Lower leg skin (tissue), 4 donors: ENCODE results near the gene SIRT1. TPM values are rescaled to one million over a fixed set of nuclear protein-coding genes. Genes with fewer than 3 reads are reported as not detected.

ENCODE experiments used
- DNase-seq, 2 donors: peaks; one replicate each; pipeline ENCODE4 v3.0.0-alpha.2; 2019; ENCODE audit warnings: low spot score in 2 of 2
- H3K4me3 ChIP-seq: fragments of 200-600 bp; sonication (generic); 2 replicates; pipeline ENCODE4 v1.5.1; 2017; ENCODE audit warnings: mild to moderate bottlenecking, low read depth; ENCODE audit not compliant: poor library complexity, severe bottlenecking
- POLR2A ChIP-seq, 2 donors: fragments of 450-650 bp; IDR thresholded peaks; one replicate each; pipeline ENCODE4 v1.6.1; 2016 to 2017; ENCODE audit warnings: antibody characterized with exemption in 2 of 2, mild to moderate bottlenecking in 1 of 2, moderate library complexity in 1 of 2
- WGBS, 2 donors: methylation state at CpG; one replicate each; pipeline ENCODE4 v1.1.5; 2018; 5-methylcytosine and 5-hydroxymethylcytosine counted together
- intact Hi-C: fragments of 100-400 bp; cut with DNase I; formaldehyde crosslinking; loops from one replicate; pipeline ENCODE4 v1.15.0; 2023; ENCODE audit warnings: low total_unique reads
- total RNA-seq, 4 donors: library from RNA; depleted of rRNA; stranded (reverse); fragments of >200 nt; gene quantifications; one replicate each; pipeline ENCODE4 v1.1.0, GENCODE V29; 2016
- TF ChIP-seq, protein P1 (sequence below), 3 donors: fragments of 450-650 bp; IDR thresholded peaks; one replicate each; pipeline ENCODE4 v1.5.1; 2016; ENCODE audit warnings: antibody characterized with exemption in 3 of 3, mild to moderate bottlenecking in 3 of 3, moderate library complexity in 2 of 3

The SIRT1 gene
- total RNA-seq, 4 donors from 2014 or later, result 17.6 to 23.1 (median 19.4) TPM

DNA sequence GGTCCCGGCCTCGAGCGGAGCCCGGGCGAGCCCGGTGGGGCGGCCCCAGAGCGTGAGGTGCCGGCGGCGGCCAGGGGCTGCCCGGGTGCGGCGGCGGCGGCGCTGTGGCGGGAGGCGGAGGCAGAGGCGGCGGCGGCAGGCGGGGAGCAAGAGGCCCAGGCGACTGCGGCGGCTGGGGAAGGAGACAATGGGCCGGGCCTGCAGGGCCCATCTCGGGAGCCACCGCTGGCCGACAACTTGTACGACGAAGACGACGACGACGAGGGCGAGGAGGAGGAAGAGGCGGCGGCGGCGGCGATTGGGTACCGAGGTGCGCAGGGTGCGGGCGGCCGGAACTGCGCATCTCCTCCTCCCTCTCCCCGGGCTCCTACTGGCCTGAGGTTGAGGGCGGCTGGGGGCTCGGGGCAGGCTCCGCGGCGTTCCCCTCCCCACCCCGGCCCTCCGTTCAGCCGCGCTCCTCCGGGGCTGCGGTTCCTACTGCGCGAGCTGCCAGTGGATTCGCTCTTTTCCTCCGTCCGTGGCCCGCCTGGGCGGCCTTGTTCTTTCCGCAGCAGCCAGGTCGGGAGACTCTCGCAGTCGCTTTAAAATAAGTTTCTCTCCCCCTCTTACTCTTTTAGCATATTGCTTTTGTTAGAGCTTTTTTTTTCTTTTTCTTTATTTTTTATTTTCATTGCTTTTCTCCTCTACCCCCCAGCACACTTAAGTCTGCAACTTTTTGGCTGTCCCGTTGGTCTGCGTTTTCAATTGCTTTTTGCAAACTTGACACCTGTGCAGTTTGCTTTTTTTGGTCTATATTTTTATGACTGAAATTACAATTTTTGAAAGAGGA lies 600 bp downstream of the SIRT1 start:
- intact Hi-C loops, result no loop called here
- peak; percentile 79 to 95 for DNase-seq
- 0% methylated on average over 23 to 47 of the region's 73 CpGs for WGBS, 2 donors
- TF ChIP-seq, protein P1, sequence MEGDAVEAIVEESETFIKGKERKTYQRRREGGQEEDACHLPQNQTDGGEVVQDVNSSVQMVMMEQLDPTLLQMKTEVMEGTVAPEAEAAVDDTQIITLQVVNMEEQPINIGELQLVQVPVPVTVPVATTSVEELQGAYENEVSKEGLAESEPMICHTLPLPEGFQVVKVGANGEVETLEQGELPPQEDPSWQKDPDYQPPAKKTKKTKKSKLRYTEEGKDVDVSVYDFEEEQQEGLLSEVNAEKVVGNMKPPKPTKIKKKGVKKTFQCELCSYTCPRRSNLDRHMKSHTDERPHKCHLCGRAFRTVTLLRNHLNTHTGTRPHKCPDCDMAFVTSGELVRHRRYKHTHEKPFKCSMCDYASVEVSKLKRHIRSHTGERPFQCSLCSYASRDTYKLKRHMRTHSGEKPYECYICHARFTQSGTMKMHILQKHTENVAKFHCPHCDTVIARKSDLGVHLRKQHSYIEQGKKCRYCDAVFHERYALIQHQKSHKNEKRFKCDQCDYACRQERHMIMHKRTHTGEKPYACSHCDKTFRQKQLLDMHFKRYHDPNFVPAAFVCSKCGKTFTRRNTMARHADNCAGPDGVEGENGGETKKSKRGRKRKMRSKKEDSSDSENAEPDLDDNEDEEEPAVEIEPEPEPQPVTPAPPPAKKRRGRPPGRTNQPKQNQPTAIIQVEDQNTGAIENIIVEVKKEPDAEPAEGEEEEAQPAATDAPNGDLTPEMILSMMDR (IDR thresholded peaks at IDR 0.05), result no peak
- TF ChIP-seq POLR2A (IDR thresholded peaks at IDR 0.05), result no peak
- H3K4me3 ChIP-seq, result peak overlapping the region; percentile 59

DNA sequence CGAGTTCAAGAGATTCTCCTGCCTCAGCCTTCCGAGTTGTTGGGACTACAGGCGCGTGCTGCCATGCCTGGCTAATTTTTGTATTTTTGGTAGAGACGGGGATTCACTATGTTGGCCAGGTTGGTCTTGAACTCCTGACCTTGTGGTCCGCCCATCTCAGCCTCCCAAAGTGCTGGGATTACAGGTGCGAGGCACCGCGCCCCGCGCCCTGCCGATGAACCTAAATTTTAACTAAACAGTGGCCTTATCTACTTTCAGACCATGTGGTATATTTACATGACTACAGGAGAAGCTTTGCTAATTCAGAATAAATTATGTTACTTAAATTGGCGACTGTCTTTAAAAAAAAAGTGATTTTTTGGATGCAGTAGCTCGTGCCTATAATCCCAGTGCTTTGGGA lies 9.2 kb downstream of the SIRT1 start:
- no peak overlapping the region for H3K4me3 ChIP-seq
- TF ChIP-seq, protein P1 (IDR thresholded peaks at IDR 0.05), result no peak
- no peak for TF ChIP-seq POLR2A (IDR thresholded peaks at IDR 0.05)
- intact Hi-C loops, result no loop called here
- 92 to 96% methylated on average over 14 of the region's 14 CpGs for WGBS, 2 donors
- DNase-seq, result peak in 1 of 2 donors; percentile 63

DNA sequence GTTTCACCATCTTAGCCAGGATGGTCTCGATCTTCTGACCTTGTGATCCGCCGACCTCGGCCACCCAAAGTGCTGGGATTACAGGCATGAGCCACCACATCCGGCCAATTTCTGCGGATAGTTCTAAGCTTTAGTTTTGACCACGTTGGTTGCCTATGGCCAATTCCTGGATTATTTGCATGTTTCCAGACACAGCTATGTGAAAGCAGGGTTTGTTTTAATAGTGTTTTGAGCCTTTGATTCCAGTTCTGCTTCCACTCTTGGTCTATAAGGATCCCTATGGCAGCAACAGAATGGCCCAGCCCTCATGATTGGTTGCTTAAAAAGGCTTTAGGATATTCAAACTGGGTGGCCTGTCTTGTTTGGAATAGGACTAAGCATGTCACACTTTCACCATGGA lies 19.1 kb downstream of the SIRT1 start:
- H3K4me3 ChIP-seq, result no peak overlapping the region
- WGBS, 2 donors, result 86 to 94% methylated on average over 7 of the region's 7 CpGs
- no peak for DNase-seq
- no peak for TF ChIP-seq POLR2A (IDR thresholded peaks at IDR 0.05)
- TF ChIP-seq, protein P1 (IDR thresholded peaks at IDR 0.05), result no peak
- intact Hi-C loops, result no loop called here

DNA sequence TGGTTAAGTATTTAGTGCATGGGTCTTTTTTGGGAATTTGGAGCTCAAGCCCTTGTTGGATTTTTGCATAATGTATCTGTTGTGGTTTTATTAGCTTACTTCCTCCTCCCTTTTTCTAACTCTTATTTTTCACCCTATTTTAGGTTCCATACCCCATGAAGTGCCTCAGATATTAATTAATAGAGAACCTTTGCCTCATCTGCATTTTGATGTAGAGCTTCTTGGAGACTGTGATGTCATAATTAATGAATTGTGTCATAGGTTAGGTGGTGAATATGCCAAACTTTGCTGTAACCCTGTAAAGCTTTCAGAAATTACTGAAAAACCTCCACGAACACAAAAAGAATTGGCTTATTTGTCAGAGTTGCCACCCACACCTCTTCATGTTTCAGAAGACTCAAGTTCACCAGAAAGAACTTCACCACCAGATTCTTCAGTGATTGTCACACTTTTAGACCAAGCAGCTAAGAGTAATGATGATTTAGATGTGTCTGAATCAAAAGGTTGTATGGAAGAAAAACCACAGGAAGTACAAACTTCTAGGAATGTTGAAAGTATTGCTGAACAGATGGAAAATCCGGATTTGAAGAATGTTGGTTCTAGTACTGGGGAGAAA lies 28.0 kb downstream of the SIRT1 start:
- intact Hi-C loops, result no loop called here
- whole genome bisulfite sequencing, 2 donors, result 70 to 81% methylated on average over 2 of the region's 2 CpGs
- no peak overlapping the region for H3K4me3 ChIP-seq
- no peak for DNase-seq
- TF ChIP-seq POLR2A (IDR thresholded peaks at IDR 0.05), result no peak
- TF ChIP-seq, protein P1 (IDR thresholded peaks at IDR 0.05), result no peak

DNA sequence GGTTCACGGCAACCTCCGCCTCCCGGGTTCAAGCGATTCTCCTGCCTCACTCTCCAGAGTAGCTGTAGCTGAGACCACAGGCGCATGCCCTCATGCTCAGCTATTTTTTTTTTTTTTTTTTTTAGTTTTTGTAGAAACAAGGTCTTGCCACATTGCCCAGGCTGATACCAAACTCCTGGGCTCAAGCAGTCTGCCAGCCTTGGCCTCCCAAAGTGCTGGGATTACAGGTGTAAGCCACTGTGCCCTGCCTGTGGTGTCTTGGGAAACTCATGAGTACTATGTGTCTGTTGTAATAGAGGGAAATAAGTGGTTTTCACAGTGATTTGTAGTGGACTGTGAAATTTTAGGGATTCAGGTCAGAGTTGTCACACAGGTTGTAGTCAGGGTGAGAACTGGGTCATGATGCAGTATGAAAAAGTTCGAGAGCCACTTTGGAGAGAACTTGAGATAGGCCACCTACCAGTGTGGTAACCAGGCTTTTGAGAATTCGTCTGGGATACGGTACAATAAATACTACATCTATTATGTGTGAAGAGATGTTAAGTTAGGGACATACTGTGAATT lies 30.4 kb downstream of the SIRT1 start:
- intact Hi-C loops, result no loop called here
- WGBS, 2 donors, result 93 to 96% methylated on average over 8 of the region's 8 CpGs
- H3K4me3 ChIP-seq, result no peak overlapping the region
- no peak for TF ChIP-seq POLR2A (IDR thresholded peaks at IDR 0.05)
- TF ChIP-seq, protein P1 (IDR thresholded peaks at IDR 0.05), result no peak
- DNase-seq, result no peak
